Measurements from ENCODE around the gene PLXNB1. TPM values are rescaled to one million over a fixed set of nuclear protein-coding genes. Genes with fewer than 3 reads are reported as not detected.

Gene PLXNB1
- total and polyA plus RNA-seq, 2 of the 13 experiments (the other 11 are each of a cell fraction or from before 2014, with no cell fraction given) = 86.0 to 143 TPM

- no peak overlapping the region for H3K27ac ChIP-seq (ENCODE audit: extremely low read length, insufficient read depth, low read length)
- intact Hi-C loops (cut with micrococcal nuclease; ENCODE audit: unreplicated experiment) (no loop called here), in situ Hi-C loops (cut with HindIII; ENCODE audit: extremely low pct_ligation_motif_present, low pct_unique_long_range_greater_than_20kb) (no loop called here)
- peaks cover 46% of the 10 kb centered on the region for H3K4me1 ChIP-seq (ENCODE audit: insufficient read depth, low read length)
- H4K20me1 ChIP-seq (ENCODE audit: insufficient read depth, low read length) = no peaks in the 10 kb centered on the region
- H2AFZ ChIP-seq (ENCODE audit: low read length) = no peak overlapping the region
- 80% methylated on average over 6 of the region's 9 CpGs for WGBS (ENCODE audit: low lambda C conversion rate)
- POLR2A ChIA-PET = no interaction called here
- no peak overlapping the region for H3K9ac ChIP-seq (ENCODE audit: insufficient read depth, low read depth, low read length)
- no peak for TF ChIP-seq FOXO1 (CRISPR knock-in tag; IDR thresholded peaks at IDR 0.05)
- TF ChIP-seq ZNF784 (CRISPR knock-in tag; IDR thresholded peaks at IDR 0.05; ENCODE audit: borderline replicate concordance) = no peak
- peak; percentile 25; the same call in 1 of the 2 replicates for TF ChIP-seq ZNF687 (CRISPR knock-in tag; IDR thresholded peaks at IDR 0.05)
- TF ChIP-seq JARID2 (CRISPR knock-in tag; IDR thresholded peaks at IDR 0.05; ENCODE audit: insufficient replicate concordance) = no peak
- TF ChIP-seq ZNF580 (CRISPR knock-in tag; IDR thresholded peaks at IDR 0.05; ENCODE audit: borderline replicate concordance, low read depth) = no peak
- no peaks in the 10 kb centered on the region for H3K9me3 ChIP-seq (ENCODE audit: low read length)
- CTCF ChIA-PET (ENCODE audit: low intra/inter-chr PET ratio, low total read pairs) = no interaction called here
- H3K27me3 ChIP-seq (ENCODE audit: control insufficient read depth in 1 of 2, insufficient read depth in 2 of 2, low read length in 2 of 2) = no peaks in the 10 kb centered on the region
- no peak overlapping the region for H3K4me2 ChIP-seq (ENCODE audit: low read depth, low read length)
- DNase-seq (ENCODE audit: low spot score) (no peak), ATAC-seq (no peak), FAIRE-seq (no peak)
- no peak overlapping the region for H3K4me3 ChIP-seq (replicated peaks in 1 of 3; ENCODE audit: insufficient read depth in 1 of 3, low read depth in 2 of 3, low read length in 3 of 3)
- BruUV-seq (replicated peaks) = no TSS peak
- H3K79me2 ChIP-seq (ENCODE audit: insufficient read depth, low read length) = no peaks in the 10 kb centered on the region
- no peaks in the 10 kb centered on the region for H3K36me3 ChIP-seq (replicated peaks in 1 of 2; ENCODE audit: control insufficient read depth in 1 of 2, insufficient read depth in 2 of 2, low read length in 2 of 2)
Observed at GRCh38 chr3:48477959-48478520, 48.2 kb upstream of the PLXNB1 start.

Data from HepG2 (cell line).